ENCODE measurements around the gene PACS1. TPM values are rescaled to one million over a fixed set of nuclear protein-coding genes. Genes with fewer than 3 reads are reported as not detected.

Gene PACS1
- polyA plus RNA-seq, 3 donors: 8.1 to 36.8 (median 12.4) TPM

- 86% methylated on average over 6 of the region's 9 CpGs for WGBS (ENCODE audit: insufficient coverage)
- Mint-ChIP-seq H3K27me3 (ENCODE audit: low read depth in 3 of 3) (peaks cover 0 to 2% (median 0%) of the 10 kb centered on the region in 3 donors), H3K4me3 (no peak overlapping the region), H3K9me3 (no peaks in the 10 kb centered on the region), H3K27ac (peak overlapping the region; percentile 33 to 91 (median 82)), H3K36me3 (peaks cover 62 to 76% of the 10 kb centered on the region in 2 donors), H3K4me1 (peaks cover 5% of the 10 kb centered on the region)
- H3K4me2 ChIP-seq (replicated peaks; ENCODE audit: extremely low read depth, low read length, poor library complexity, severe bottlenecking): no peak overlapping the region
- peak overlapping the region in 1 of 2 donors; percentile 8 for H3K27ac ChIP-seq (ENCODE audit: low read depth in 1 of 2, low read length in 2 of 2)
- H2AFZ ChIP-seq (ENCODE audit: insufficient read depth, low read depth, low read length, poor library complexity, severe bottlenecking): no peak overlapping the region
- H3K9me3 ChIP-seq (replicated peaks in 1 of 2; ENCODE audit: control insufficient read depth in 1 of 2, insufficient read depth in 1 of 2, low read length in 2 of 2): no peaks in the 10 kb centered on the region
- TF ChIP-seq CTCF (IDR thresholded peaks at IDR 0.05): no peak
- intact Hi-C loops (cut with micrococcal nuclease): loop anchor here (2.0 kb wide), 1 partner anchor 61 kb away; no protein-coding TSS in a partner anchor
- H3K9ac ChIP-seq (ENCODE audit: insufficient read depth, low read length, poor library complexity, severe bottlenecking): no peak overlapping the region
- no peak for DNase-seq
- no peaks in the 10 kb centered on the region for H3K4me1 ChIP-seq (ENCODE audit: control insufficient read depth in 1 of 2, insufficient read depth in 2 of 2, low read length in 2 of 2)
- peaks cover 6% of the 10 kb centered on the region for H4K20me1 ChIP-seq (ENCODE audit: insufficient read depth, low read length)
- no peaks in the 10 kb centered on the region for H3K27me3 ChIP-seq (ENCODE audit: control insufficient read depth in 2 of 2, insufficient read depth in 2 of 2, low read length in 2 of 2)
- no peak overlapping the region for H3K4me3 ChIP-seq (replicated peaks in 1 of 3; ENCODE audit: low read depth in 2 of 3, low read length in 3 of 3)
- H3K79me2 ChIP-seq (ENCODE audit: insufficient read depth, low read length): no peaks in the 10 kb centered on the region
- H3K36me3 ChIP-seq (replicated peaks in 1 of 2; ENCODE audit: control insufficient read depth in 1 of 2, insufficient read depth in 2 of 2, low read length in 2 of 2): peaks cover 52 to 78% of the 10 kb centered on the region in 2 donors
These were observed 151.7 kb downstream of the PACS1 start for GRCh38 chr11:66221726-66222236.

- TF ChIP-seq CTCF (IDR thresholded peaks at IDR 0.05): peak; percentile 99
- Histone ChIP-seq H3K79me2 (ENCODE audit: insufficient read depth, low read length) (no peaks in the 10 kb centered on the region), H3K27ac (ENCODE audit: low read depth in 1 of 2, low read length in 2 of 2) (peak overlapping the region; percentile 8 to 38), H3K36me3 (replicated peaks in 1 of 2; ENCODE audit: control insufficient read depth in 1 of 2, insufficient read depth in 2 of 2, low read length in 2 of 2) (peaks cover 50 to 78% of the 10 kb centered on the region in 2 donors), H4K20me1 (ENCODE audit: insufficient read depth, low read length) (peaks cover 6% of the 10 kb centered on the region), H3K4me3 (replicated peaks in 1 of 3; ENCODE audit: low read depth in 2 of 3, low read length in 3 of 3) (no peak overlapping the region), H3K9ac (ENCODE audit: insufficient read depth, low read length, poor library complexity, severe bottlenecking) (no peak overlapping the region), H3K4me2 (replicated peaks; ENCODE audit: extremely low read depth, low read length, poor library complexity, severe bottlenecking) (no peak overlapping the region), H3K4me1 (ENCODE audit: control insufficient read depth in 1 of 2, insufficient read depth in 2 of 2, low read length in 2 of 2) (no peaks in the 10 kb centered on the region), H3K27me3 (ENCODE audit: control insufficient read depth in 2 of 2, insufficient read depth in 2 of 2, low read length in 2 of 2) (no peaks in the 10 kb centered on the region), H3K9me3 (replicated peaks in 1 of 2; ENCODE audit: control insufficient read depth in 1 of 2, insufficient read depth in 1 of 2, low read length in 2 of 2) (no peaks in the 10 kb centered on the region), H2AFZ (ENCODE audit: insufficient read depth, low read depth, low read length, poor library complexity, severe bottlenecking) (no peak overlapping the region)
- Mint-ChIP-seq H3K27me3 (ENCODE audit: low read depth in 3 of 3) (peaks cover 0 to 2% (median 0%) of the 10 kb centered on the region in 3 donors), H3K9me3 (no peaks in the 10 kb centered on the region), H3K4me3 (no peak overlapping the region), H3K36me3 (peaks cover 60 to 74% of the 10 kb centered on the region in 2 donors), H3K4me1 (peaks cover 5% of the 10 kb centered on the region), H3K27ac (peak overlapping the region; percentile 28 to 91 (median 61))
- DNase-seq: peak; percentile 88 to 94 (median 91)
- WGBS (ENCODE audit: insufficient coverage): 34% methylated on average over 8 of the region's 21 CpGs
- intact Hi-C loops (cut with micrococcal nuclease): loop anchor here (2.0 kb wide), 1 partner anchor 60 kb away; no protein-coding TSS in a partner anchor
These were observed 152.5 kb downstream of the PACS1 start for GRCh38 chr11:66222358-66223149.
